ENCODE measurements around the gene CACNB1. TPM values are rescaled to one million over a fixed set of nuclear protein-coding genes. Genes with fewer than 3 reads are reported as not detected.
A peak's percentile ranks its signal among the peaks of the same experiment; 100 is the strongest.

CACNB1 gene
- total RNA-seq, 2 experiments from 2014 or later, result 12.7 to 14.4 TPM

GRCh38 chr17:39219647-39220154 is 22.2 kb upstream of the CACNB1 start:
- DNase-seq, result no peak
- H3K4me1 Mint-ChIP-seq, result peaks cover 4% of the 10 kb centered on the region
- no peaks in the 10 kb centered on the region for H3K36me3 Mint-ChIP-seq
- H3K27me3 Mint-ChIP-seq, result peaks cover 18% of the 10 kb centered on the region
- no peaks in the 10 kb centered on the region for H3K9me3 Mint-ChIP-seq
- no peak overlapping the region for H3K27ac Mint-ChIP-seq
- H3K4me3 Mint-ChIP-seq, result no peak overlapping the region

DNA sequence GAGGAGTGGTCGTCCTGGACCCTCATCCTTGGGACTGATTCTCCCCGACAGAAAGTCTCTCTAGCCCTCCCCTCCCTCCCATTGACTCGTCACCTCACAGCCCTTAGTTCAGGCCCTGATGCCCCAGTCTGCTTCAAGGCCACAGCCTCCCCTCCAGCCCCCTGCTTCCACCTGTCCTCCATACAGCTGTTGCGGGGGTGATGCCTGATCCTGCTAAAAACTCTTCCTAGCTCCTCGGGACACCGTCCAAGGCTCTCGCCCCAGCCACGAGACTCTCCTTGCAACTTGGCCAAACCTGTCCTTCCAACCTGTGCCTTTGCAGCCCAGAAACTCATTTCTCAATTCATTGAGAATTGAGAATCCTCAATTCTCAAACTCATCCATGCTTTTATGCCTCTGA is 21.4 kb upstream of the CACNB1 start:
- Mint-ChIP-seq H3K4me3 (no peak overlapping the region), H3K27ac (no peak overlapping the region), H3K27me3 (peaks cover 10% of the 10 kb centered on the region), H3K4me1 (peaks cover 4% of the 10 kb centered on the region), H3K9me3 (no peaks in the 10 kb centered on the region), H3K36me3 (no peaks in the 10 kb centered on the region)
- no peak for DNase-seq

- Mint-ChIP-seq H3K4me3 (no peak overlapping the region), H3K27ac (no peak overlapping the region), H3K9me3 (no peaks in the 10 kb centered on the region), H3K36me3 (no peaks in the 10 kb centered on the region), H3K4me1 (peaks cover 4% of the 10 kb centered on the region), H3K27me3 (peaks cover 4% of the 10 kb centered on the region)
- DNase-seq, result no peak
Measured at GRCh38 chr17:39217734-39218369, 20.4 kb upstream of the CACNB1 start.

GRCh38 chr17:39213852-39214251 is 16.4 kb upstream of the CACNB1 start:
- H3K4me3 Mint-ChIP-seq, result no peak overlapping the region
- peaks cover 18% of the 10 kb centered on the region for H3K4me1 Mint-ChIP-seq
- no peaks in the 10 kb centered on the region for H3K9me3 Mint-ChIP-seq
- H3K27me3 Mint-ChIP-seq, result no peaks in the 10 kb centered on the region
- no peak for DNase-seq
- no peaks in the 10 kb centered on the region for H3K36me3 Mint-ChIP-seq
- no peak overlapping the region for H3K27ac Mint-ChIP-seq

- no peaks in the 10 kb centered on the region for H3K9me3 Mint-ChIP-seq
- H3K4me1 Mint-ChIP-seq, result peaks cover 23% of the 10 kb centered on the region
- H3K27ac Mint-ChIP-seq, result no peak overlapping the region
Measured at GRCh38 chr17:39212841-39213480, 15.5 kb upstream of the CACNB1 start.

GRCh38 chr17:39212195-39212810 is 14.8 kb upstream of the CACNB1 start:
- H3K27ac Mint-ChIP-seq, result no peak overlapping the region
- no peaks in the 10 kb centered on the region for H3K36me3 Mint-ChIP-seq
- H3K4me3 Mint-ChIP-seq, result no peak overlapping the region
- no peaks in the 10 kb centered on the region for H3K27me3 Mint-ChIP-seq
- H3K4me1 Mint-ChIP-seq, result peaks cover 28% of the 10 kb centered on the region
- no peaks in the 10 kb centered on the region for H3K9me3 Mint-ChIP-seq
- DNase-seq, result no peak

More at GRCh38 chr17:39212841-39213480, 15.5 kb upstream of the CACNB1 start:
- Mint-ChIP-seq H3K36me3 (no peaks in the 10 kb centered on the region), H3K4me3 (no peak overlapping the region), H3K27me3 (no peaks in the 10 kb centered on the region)
- no peak for DNase-seq

DNA sequence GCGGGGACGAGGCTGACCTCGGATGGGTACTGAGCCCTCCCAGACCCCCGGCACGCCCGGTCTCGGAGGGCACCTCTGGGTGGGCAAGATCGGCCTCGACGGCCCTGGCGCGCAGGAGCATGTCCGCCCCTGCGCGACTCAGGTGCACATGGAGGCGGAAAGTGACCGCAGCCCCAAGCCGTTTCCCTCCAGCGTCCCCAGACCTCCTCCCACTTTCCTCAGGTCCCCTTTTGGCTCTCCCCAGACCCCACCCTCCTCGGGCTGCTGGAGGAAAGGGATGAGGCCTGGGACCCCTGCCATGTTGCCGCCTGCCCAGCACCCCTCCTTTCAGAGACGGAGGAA is 12.6 kb upstream of the CACNB1 start:
- Mint-ChIP-seq H3K36me3 (no peaks in the 10 kb centered on the region), H3K4me1 (peaks cover 36% of the 10 kb centered on the region), H3K27me3 (no peaks in the 10 kb centered on the region), H3K4me3 (peak overlapping the region; percentile 58), H3K27ac (peak overlapping the region; percentile 63), H3K9me3 (no peaks in the 10 kb centered on the region)
- DNase-seq, result no peak

DNA sequence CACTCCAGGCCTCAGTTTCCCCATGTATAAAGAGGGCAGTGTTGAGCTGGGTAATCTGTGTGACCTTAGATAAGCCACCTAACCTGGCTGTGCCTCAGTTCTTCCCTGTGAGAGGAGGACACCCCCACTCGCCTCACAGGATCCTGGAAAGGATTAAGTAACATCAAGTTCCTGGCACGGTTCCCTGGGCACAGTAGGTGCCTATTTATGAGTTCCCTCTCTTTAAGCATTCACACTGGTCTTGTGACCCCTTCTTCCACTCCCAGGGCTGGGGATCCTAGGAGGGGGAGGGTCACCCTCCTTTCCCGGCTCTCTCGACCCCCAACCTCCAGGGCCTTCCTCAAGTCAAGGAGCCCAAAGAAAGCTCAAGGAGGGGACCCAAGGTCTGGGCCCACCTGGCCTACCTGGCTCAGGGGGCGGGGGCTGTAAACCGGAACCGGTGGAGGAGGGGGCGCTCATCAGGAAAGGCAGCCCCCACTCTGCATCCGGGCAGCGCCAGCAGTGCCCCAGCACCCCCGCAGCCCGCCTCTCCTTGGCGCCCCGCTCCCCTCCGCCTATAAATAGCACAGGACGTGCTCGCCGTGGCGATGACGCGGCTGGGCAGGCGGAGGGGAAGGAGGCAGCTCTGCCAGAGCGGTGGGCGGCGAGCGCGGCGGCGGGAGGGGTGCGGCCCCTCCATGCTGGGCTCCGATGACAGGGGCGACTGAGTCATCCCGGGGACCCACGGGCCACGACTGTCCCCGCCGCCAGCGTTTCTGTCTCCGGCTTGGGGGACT is 12.0 kb upstream of the CACNB1 start:
- no peaks in the 10 kb centered on the region for H3K9me3 Mint-ChIP-seq
- DNase-seq, result peak; percentile 87
- H3K27ac Mint-ChIP-seq, result no peak overlapping the region
- H3K27me3 Mint-ChIP-seq, result no peaks in the 10 kb centered on the region
- peak overlapping the region; percentile 60 for H3K4me3 Mint-ChIP-seq
- H3K4me1 Mint-ChIP-seq, result peaks cover 36% of the 10 kb centered on the region
- peaks cover 4% of the 10 kb centered on the region for H3K36me3 Mint-ChIP-seq

- H3K9me3 Mint-ChIP-seq, result no peaks in the 10 kb centered on the region
- no peak overlapping the region for H3K27ac Mint-ChIP-seq
- H3K36me3 Mint-ChIP-seq, result peaks cover 11% of the 10 kb centered on the region
- peaks cover 39% of the 10 kb centered on the region for H3K4me1 Mint-ChIP-seq
- H3K4me3 Mint-ChIP-seq, result peak overlapping the region; percentile 60
- no peaks in the 10 kb centered on the region for H3K27me3 Mint-ChIP-seq
- DNase-seq, result peak; percentile 45
Measured at GRCh38 chr17:39208893-39209292, 11.4 kb upstream of the CACNB1 start.

DNA sequence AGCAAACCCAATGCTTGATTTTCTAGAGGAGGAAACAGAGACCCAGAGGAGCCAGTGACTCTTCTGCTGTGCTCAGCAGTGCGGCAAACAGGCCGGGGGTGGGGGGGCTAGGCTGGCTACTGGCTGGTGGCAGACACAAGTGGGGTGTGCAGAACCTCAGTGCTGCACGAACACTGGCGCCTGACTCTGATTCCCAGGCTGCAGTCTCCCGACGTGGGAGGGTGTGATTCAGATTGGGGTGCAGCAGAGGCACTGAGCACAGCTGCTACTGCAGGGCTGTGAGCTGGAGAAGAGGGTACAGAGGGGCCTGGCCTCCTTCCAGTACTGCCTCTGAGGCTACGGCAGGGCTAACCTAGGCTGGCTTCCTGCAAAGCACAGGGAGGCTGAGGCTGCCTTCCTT is 10.7 kb upstream of the CACNB1 start:
- Mint-ChIP-seq H3K4me1 (peaks cover 46% of the 10 kb centered on the region), H3K36me3 (peaks cover 17% of the 10 kb centered on the region), H3K4me3 (peak overlapping the region; percentile 29), H3K27ac (no peak overlapping the region), H3K27me3 (no peaks in the 10 kb centered on the region), H3K9me3 (no peaks in the 10 kb centered on the region)
- DNase-seq, result peak; percentile 37

DNA sequence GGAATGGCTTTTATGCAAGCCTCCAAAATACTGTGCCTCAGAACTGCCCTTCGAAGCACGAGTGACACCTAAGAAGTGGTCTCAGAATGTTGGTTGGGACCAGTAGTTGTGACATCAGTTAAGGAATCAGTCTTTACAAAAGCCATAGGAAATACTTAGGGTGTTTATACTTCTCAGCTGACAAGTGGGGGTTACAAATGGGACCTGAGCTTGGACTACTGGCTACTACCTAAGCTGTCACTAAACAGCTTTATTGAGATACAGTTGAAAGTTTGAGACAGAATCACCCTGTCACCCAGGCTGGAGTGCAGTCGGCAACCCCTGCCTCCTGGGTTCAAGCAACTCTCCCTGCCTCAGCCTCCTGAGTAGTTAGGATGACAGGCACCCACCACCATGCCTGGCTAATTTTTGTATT is 7.7 kb upstream of the CACNB1 start:
- Mint-ChIP-seq H3K27ac (peak overlapping the region; percentile 21), H3K4me3 (no peak overlapping the region), H3K9me3 (no peaks in the 10 kb centered on the region), H3K36me3 (peaks cover 45% of the 10 kb centered on the region), H3K4me1 (peaks cover 60% of the 10 kb centered on the region), H3K27me3 (peaks cover 2% of the 10 kb centered on the region)
- DNase-seq, result no peak

- Mint-ChIP-seq H3K36me3 (peaks cover 48% of the 10 kb centered on the region), H3K27ac (peak overlapping the region; percentile 10), H3K27me3 (peaks cover 3% of the 10 kb centered on the region), H3K9me3 (no peaks in the 10 kb centered on the region), H3K4me3 (peak overlapping the region; percentile 27), H3K4me1 (peaks cover 56% of the 10 kb centered on the region)
- DNase-seq, result no peak
Measured at GRCh38 chr17:39204245-39204644, 6.8 kb upstream of the CACNB1 start.

- peaks cover 3% of the 10 kb centered on the region for H3K27me3 Mint-ChIP-seq
- H3K36me3 Mint-ChIP-seq, result peaks cover 48% of the 10 kb centered on the region
- H3K4me3 Mint-ChIP-seq, result peak overlapping the region; percentile 99
- H3K9me3 Mint-ChIP-seq, result no peaks in the 10 kb centered on the region
- no peak for DNase-seq
- peaks cover 48% of the 10 kb centered on the region for H3K4me1 Mint-ChIP-seq
- H3K27ac Mint-ChIP-seq, result peak overlapping the region; percentile 99
Measured at GRCh38 chr17:39200957-39201510, 3.6 kb upstream of the CACNB1 start.

DNA sequence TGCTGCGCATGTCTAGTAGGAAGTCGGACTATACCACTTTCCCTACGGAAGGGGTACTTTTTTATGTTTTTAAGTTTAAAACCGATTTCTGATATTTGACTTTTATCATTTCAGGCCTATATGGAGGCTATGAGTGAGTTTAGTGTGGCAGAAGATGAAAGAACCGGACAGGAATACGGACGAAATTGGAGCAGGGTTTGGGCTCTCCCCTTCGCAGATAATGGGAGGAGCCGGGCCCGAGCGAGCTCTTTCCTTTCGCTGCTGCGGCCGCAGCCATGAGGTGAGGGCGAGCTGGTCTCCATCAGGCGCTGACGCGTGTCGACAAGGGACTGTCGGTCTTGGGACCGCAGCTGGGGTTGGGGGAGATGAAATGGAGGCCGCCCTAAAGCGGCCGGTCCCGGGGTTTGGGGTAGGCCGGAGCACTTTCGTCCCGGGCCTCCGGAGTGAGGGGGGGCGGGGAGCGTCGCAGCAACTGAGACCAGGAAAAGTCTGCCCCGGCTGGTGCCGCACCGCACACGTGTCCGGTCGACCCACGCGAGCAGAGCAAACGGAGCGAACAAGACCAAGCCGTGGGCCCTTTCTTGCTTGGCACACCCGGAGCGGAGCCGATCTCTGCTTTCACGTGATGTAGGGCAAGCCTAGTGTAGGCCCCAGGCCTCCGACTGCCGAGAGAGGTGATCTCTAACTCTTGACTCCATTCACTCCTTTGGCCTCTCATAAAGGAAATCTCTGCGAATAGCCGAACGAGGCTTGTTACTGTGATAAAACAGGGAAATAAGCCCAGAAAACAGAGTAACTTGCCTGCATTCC is 2.8 kb upstream of the CACNB1 start, which contains the start of gene RPL19:
RPL19 (plus strand) TSS at position 214 of the 810 bp plus-strand sequence; CDS start at position 276, 62 bp downstream.
- peaks cover 48% of the 10 kb centered on the region for H3K36me3 Mint-ChIP-seq
- H3K9me3 Mint-ChIP-seq, result no peaks in the 10 kb centered on the region
- DNase-seq, result peak; percentile 81
- H3K27ac Mint-ChIP-seq, result peak within 1 kb of the TSS; percentile 99
- peaks cover 56% of the 10 kb centered on the region for H3K4me1 Mint-ChIP-seq
- peaks cover 3% of the 10 kb centered on the region for H3K27me3 Mint-ChIP-seq
- peak within 1 kb of the TSS; percentile 99 for H3K4me3 Mint-ChIP-seq

All from activated naive CD8-positive, alpha-beta T cell treated with anti-CD3 and anti-CD28 coated beads for 36 hours (primary cell).